Uterus (tissue), 4 donors: ENCODE data around the gene GAPT. TPM values are rescaled to one million over a fixed set of nuclear protein-coding genes. Genes with fewer than 3 reads are reported as not detected.

ENCODE experiments used
- DNase-seq, 2 donors: peaks; one replicate each; pipeline ENCODE4 v3.0.0-alpha.2; 2019 to 2020
- H3K27ac ChIP-seq, 2 donors: fragments of 200-600 bp; sonication (generic); 1 replicate in 1 of 2; 2 replicates in 1 of 2; pipeline ENCODE4 v1.5.1; 2016 to 2018
- H3K27me3 ChIP-seq, 2 donors: fragments of 200-600 bp; sonication (generic); one replicate each; pipeline ENCODE4 v1.5.1; 2018 to 2019; ENCODE audit warnings: control low read depth in 1 of 2
- H3K36me3 ChIP-seq, 2 donors: fragments of 200-600 bp; sonication (generic); one replicate each; pipeline ENCODE4 v1.5.1; 2019; ENCODE audit warnings: control low read depth in 1 of 2
- H3K4me1 ChIP-seq, 2 donors: fragments of 200-600 bp; sonication (generic); one replicate each; pipeline ENCODE4 v1.5.1; 2018 to 2019; ENCODE audit warnings: control low read depth in 1 of 2
- H3K4me3 ChIP-seq, 2 donors: fragments of 200-600 bp; sonication (generic); 1 replicate in 1 of 2; 2 replicates in 1 of 2; pipeline ENCODE4 v1.5.1; 2018 to 2019; ENCODE audit warnings: mild to moderate bottlenecking in 1 of 2
- H3K9me3 ChIP-seq, 2 donors: fragments of 200-600 bp; sonication (generic); one replicate each; pipeline ENCODE4 v1.5.1; 2019; ENCODE audit warnings: control low read depth in 1 of 2
- POLR2A ChIP-seq, 2 donors: fragments of 450-650 bp; IDR thresholded peaks; one replicate each; pipeline ENCODE4 v1.6.1; 2016; ENCODE audit warnings: antibody characterized with exemption in 2 of 2, mild to moderate bottlenecking in 1 of 2, moderate library complexity in 1 of 2
- intact Hi-C: fragments of 100-400 bp; cut with DNase I; formaldehyde crosslinking; loops from one replicate; pipeline ENCODE4 v1.15.1; 2023; ENCODE audit warnings: low total_unique reads
- total RNA-seq, 4 donors: library from RNA; depleted of rRNA in 3 of 4; stranded (reverse); fragments of >200 nt in 3 of 4; gene quantifications; one replicate each; pipeline versions ENCODE4 v1.1.0 to v1.2.4, GENCODE V29; 2014 to 2023
- TF ChIP-seq, protein P1 (sequence below), 4 experiments: fragments of 200-600 bp in 2 of 4; fragments of 450-650 bp in 2 of 4; sonication (generic) in 2 of 4; IDR thresholded peaks; one replicate each; pipeline ENCODE4 v1.5.1; 2016 to 2019; ENCODE audit warnings: antibody characterized with exemption in 4 of 4, mild to moderate bottlenecking in 2 of 4, moderate library complexity in 1 of 4
- donor health status: DM: yes; HTN: yes; CAD: no.

GAPT gene
- total RNA-seq, 4 donors from 2014 or later: 0.61 to 6.8 (median 0.97) TPM; not detected in 1

DNA sequence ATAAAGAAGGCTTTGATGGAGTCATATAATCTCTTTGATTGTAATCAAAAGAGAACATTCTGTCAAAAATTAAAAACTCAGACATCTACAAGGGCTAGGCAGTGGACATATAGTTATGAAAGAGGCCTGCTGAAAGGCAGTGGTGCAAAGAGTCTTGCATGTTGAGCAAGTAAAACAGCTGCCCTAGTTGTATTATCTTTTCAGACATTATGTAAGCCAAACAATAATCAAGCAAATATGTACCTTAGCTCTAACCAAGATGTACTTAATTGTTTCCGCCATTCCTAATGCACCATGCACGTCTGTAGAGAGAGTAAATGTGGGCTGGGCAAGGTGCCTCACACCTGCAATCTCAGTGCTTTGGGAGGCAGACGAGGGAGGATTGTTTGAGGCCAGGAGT lies 14.3 kb downstream of the GAPT start:
- intact Hi-C loops: no loop called here
- no peak for TF ChIP-seq POLR2A (IDR thresholded peaks at IDR 0.05)
- TF ChIP-seq, protein P1, sequence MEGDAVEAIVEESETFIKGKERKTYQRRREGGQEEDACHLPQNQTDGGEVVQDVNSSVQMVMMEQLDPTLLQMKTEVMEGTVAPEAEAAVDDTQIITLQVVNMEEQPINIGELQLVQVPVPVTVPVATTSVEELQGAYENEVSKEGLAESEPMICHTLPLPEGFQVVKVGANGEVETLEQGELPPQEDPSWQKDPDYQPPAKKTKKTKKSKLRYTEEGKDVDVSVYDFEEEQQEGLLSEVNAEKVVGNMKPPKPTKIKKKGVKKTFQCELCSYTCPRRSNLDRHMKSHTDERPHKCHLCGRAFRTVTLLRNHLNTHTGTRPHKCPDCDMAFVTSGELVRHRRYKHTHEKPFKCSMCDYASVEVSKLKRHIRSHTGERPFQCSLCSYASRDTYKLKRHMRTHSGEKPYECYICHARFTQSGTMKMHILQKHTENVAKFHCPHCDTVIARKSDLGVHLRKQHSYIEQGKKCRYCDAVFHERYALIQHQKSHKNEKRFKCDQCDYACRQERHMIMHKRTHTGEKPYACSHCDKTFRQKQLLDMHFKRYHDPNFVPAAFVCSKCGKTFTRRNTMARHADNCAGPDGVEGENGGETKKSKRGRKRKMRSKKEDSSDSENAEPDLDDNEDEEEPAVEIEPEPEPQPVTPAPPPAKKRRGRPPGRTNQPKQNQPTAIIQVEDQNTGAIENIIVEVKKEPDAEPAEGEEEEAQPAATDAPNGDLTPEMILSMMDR (IDR thresholded peaks at IDR 0.05): no peak
- Histone ChIP-seq H3K9me3 (no peaks in the 10 kb centered on the region), H3K27ac (no peak overlapping the region), H3K4me3 (no peak overlapping the region), H3K36me3 (no peaks in the 10 kb centered on the region), H3K4me1 (no peaks in the 10 kb centered on the region), H3K27me3 (no peaks in the 10 kb centered on the region)
- DNase-seq: no peak

DNA sequence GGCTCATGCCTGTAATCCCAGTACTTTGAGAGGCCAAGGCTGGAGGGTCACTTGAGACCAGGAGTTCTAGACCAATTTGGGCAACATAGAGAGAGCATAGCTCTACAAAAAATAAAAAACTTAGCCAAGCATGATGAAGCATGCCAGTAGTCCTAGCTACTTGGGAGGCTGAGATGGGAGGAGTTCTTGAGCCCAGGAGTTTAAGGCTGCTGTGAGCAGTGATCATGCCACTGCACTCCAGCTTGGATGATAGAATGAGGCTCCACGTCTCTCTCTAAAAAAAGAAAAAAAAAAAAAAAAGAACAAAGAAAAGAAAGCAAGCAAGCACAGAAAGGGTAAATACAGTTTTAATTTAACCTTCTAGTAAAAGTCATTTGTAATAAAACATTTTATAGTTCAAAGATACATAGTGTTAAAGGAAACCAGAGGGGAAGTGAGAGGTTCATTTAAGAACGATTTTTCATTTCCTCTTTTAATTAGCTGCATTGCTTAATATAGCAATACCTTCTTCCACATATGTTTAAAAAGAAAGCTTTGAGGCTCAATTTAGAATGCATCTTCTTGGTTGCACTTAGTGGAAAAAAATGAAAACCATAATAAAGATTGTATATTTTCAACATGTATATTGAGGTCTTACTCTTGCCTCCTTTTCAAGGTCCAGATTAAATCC lies 14.9 kb downstream of the GAPT start:
- no peak for DNase-seq
- no peak overlapping the region for H3K27ac ChIP-seq
- intact Hi-C loops: no loop called here
- no peaks in the 10 kb centered on the region for H3K9me3 ChIP-seq
- no peaks in the 10 kb centered on the region for H3K4me1 ChIP-seq
- no peak overlapping the region for H3K4me3 ChIP-seq
- no peaks in the 10 kb centered on the region for H3K36me3 ChIP-seq
- H3K27me3 ChIP-seq: no peaks in the 10 kb centered on the region
- TF ChIP-seq, protein P1 (IDR thresholded peaks at IDR 0.05): no peak
- no peak for TF ChIP-seq POLR2A (IDR thresholded peaks at IDR 0.05)

DNA sequence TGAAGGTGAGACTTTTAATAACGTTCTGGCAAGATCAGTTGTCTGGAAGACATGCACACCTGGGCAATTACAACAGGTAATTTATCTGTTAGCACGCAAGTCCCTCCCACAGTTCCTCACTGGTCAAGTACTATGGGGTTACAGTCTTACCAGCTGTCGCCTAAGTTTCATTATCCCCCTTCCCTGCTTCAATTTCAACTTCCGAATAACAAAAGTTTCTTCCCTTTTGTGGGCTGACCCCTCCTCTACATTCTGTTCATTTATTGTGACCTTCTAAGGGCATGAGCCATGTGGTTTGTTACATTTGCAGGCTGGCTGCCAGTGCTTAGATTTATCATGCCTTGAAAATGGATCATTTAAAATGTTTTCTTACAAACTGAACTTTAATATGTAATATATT lies 16.5 kb downstream of the GAPT start:
- H3K36me3 ChIP-seq: no peaks in the 10 kb centered on the region
- TF ChIP-seq POLR2A (IDR thresholded peaks at IDR 0.05): no peak
- TF ChIP-seq, protein P1 (IDR thresholded peaks at IDR 0.05): no peak

DNA sequence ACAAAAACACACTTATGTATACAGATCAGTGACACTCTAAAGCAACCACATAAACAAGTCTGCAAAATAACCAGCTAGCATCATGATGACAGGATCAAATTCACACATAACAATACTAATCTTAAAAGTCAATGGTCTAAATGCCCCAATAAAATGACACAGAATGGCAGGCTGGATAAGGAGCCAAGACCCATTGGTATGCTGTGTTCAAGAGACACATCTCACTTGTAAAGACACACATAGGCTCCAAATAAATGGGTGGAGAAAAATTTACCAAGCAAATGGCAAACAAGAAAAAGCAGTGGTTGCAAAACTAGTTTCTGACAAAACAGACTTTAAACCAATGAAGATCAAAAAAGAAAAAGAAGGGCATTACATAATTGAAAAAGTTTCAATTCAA lies 26.0 kb downstream of the GAPT start:
- DNase-seq: no peak
- intact Hi-C loops: no loop called here
- Histone ChIP-seq H3K27me3 (no peaks in the 10 kb centered on the region), H3K27ac (no peak overlapping the region), H3K9me3 (no peaks in the 10 kb centered on the region), H3K4me1 (no peaks in the 10 kb centered on the region), H3K4me3 (no peak overlapping the region), H3K36me3 (no peaks in the 10 kb centered on the region)
- TF ChIP-seq POLR2A (IDR thresholded peaks at IDR 0.05): no peak
- TF ChIP-seq, protein P1 (IDR thresholded peaks at IDR 0.05): no peak

More for the DNA sequence above, 16.5 kb downstream of the GAPT start:
- Histone ChIP-seq H3K4me3 (no peak overlapping the region), H3K27me3 (no peaks in the 10 kb centered on the region), H3K27ac (no peak overlapping the region), H3K4me1 (no peaks in the 10 kb centered on the region), H3K9me3 (no peaks in the 10 kb centered on the region)
- DNase-seq: no peak
- intact Hi-C loops: no loop called here

DNA sequence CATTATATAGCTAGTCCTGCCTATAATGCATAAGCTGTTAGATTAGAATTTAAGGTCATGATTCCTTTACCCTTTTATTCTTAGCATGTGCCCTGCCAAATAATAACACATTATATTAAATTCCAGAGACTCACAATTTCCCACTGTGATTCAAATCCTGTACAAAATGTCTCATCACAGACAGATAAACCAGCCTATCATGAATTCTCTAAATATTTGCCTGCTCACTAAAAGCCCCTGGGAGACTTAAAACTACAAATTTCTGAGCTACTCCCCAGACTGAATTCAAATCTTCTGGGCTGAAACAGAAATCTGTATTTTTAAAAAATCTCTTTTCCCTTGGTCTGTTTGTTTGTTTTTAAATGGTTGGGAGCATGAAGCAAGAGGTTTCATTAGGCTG lies 32.7 kb downstream of the GAPT start:
- intact Hi-C loops: no loop called here
- Histone ChIP-seq H3K27me3 (no peaks in the 10 kb centered on the region), H3K9me3 (no peaks in the 10 kb centered on the region), H3K27ac (no peak overlapping the region), H3K4me3 (no peak overlapping the region), H3K36me3 (no peaks in the 10 kb centered on the region), H3K4me1 (no peaks in the 10 kb centered on the region)
- TF ChIP-seq, protein P1 (IDR thresholded peaks at IDR 0.05): no peak
- no peak for TF ChIP-seq POLR2A (IDR thresholded peaks at IDR 0.05)
- no peak for DNase-seq
